GM19035 (cell line): ENCODE results near the gene RIPOR1.

Experiments used
- ATAC-seq: cut with Tn5 transposase; IDR thresholded peaks from one replicate; pipeline ENCODE4 v1.9.1; 2021; ENCODE audit not compliant: unreplicated experiment

Gene RIPOR1

DNA sequence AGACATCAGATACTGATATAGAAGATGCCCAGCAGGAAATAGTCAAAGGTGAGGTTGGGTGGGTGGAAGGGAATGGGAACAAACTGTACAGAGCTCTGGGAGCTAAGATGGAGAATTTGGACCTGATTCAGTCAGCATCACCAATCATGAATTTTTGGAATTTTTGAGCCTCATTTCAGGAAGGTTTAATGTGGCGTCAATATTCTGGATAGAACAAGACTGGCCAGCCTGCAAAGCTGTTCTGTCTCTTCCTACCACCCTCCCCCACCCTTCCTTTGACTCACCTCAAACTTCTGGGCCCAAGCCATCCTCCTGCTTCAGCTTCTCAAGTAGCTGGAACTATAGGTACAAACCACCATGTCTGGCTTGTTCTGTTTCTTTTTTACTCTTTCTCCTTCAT is 66.3 kb downstream of the RIPOR1 start:
- ATAC-seq = no peak
